Stimulated activated CD4-positive, alpha-beta T cell treated with anti-CD3 and anti-CD28 coated beads, Interleukin-4, amount 100 ng/mL, for 4 hours (primary cell): ENCODE measurements around the gene RILPL2.
"Not testable (repeated sequence)": the region's sequence is repeated elsewhere in the genome, so short reads cannot be mapped to it uniquely, and the experiment has no call there.

Experiments used
- DNase-seq, 2 experiments: peaks; one replicate each; pipeline ENCODE4 v3.0.0-alpha.2; 2020

The RILPL2 gene

DNA sequence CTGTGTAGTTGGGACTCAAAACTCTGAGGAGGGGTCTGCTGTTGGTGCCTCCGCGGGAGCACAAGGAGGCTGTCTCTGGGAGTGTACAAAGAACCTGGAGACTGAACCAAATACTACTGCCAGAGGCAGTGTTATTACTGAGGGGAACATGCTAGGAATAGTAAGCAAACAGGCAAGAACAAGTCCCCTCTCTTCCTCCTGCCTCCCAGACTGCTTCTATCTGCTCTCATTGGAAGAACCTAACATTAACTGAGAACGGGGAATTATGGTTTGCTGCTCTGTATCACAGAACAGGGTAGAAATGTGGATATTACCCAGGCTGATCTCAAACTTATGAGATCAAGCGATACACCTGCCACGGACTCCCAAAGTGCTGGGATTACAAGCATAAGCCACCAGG, 57.1 kb downstream of the RILPL2 start:
- no peak for DNase-seq

GRCh38 chr12:123372415-123372814, 64.1 kb downstream of the RILPL2 start:
- DNase-seq, result not testable (repeated sequence)

DNA sequence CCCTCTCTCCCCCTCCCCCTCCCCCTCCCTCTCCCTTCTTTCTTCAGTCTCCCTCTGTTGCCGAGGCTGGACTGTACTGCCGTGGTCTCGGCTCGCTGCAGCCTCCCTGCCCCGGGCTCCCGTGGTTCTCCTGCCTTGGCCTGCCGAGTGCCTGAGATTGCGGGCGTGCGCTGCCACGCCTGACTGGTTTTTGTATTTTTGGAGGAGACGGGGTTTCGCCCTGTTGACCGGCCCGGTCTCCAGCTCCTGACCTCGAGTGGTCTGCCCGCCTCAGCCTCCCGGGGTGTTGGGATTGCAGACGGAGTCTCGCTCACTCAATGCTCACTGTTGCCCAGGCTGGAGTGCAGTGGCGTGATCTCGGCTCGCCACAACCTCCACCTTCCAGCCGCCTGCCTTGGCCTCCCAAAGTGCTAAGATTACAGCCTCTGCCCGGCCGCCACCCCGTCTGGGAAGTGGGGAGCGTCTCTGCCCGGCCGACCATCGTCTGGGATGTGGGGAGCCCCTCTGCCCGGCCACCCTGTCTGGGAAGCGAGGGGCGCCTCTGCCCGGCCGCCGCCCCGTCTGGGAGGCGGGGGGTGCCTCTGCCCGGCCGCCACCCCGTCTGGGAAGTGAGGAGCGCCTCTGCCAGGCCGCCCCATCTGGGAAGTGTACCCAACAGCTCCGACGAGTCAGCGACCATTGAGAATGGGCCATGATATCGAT, 64.7 kb downstream of the RILPL2 start:
- DNase-seq, result not testable (repeated sequence)

- no peak for DNase-seq
These were observed 67.3 kb downstream of the RILPL2 start for GRCh38 chr12:123369229-123369628.

DNA sequence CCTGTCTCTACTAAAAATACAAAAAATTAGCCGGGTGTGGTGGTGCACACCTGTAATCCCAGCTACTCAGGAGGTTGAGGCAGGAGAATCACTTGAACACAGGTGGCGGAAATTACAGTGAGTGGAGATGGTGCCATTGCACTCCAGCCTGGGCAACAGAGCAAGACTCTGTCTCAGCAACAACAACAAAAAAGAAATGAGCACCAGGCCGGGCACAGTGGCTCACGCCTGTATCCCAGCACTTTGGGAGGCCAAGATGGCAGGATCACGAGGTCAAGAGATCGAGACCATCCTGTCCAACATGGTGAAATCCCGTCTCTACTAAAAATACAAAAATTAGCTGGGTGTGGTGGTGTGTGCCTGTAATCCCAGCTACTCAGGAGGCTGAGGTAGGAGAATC, 68.1 kb downstream of the RILPL2 start:
- not testable (repeated sequence) for DNase-seq

- no peak for DNase-seq
These were observed 69.0 kb downstream of the RILPL2 start for GRCh38 chr12:123367511-123367910.
